Testis (tissue), 5 donors: ENCODE measurements around the gene FHIT. TPM values are rescaled to one million over a fixed set of nuclear protein-coding genes. Genes with fewer than 3 reads are reported as not detected.

Experiments used
- DNase-seq: peaks from one replicate; pipeline ENCODE4 v3.0.0-alpha.2; 2019
- H3K27ac ChIP-seq, 2 donors: fragments of 200-600 bp; sonication (generic); one replicate each; pipeline ENCODE4 v1.5.1; 2019
- H3K27me3 ChIP-seq: fragments of 200-600 bp; sonication (generic); one replicate; pipeline ENCODE4 v1.5.1; 2019
- H3K36me3 ChIP-seq: fragments of 200-600 bp; sonication (generic); one replicate; pipeline ENCODE4 v1.5.1; 2017; ENCODE audit warnings: low read depth; ENCODE audit errors: missing control alignments
- H3K4me1 ChIP-seq: fragments of 200-600 bp; sonication (generic); one replicate; pipeline ENCODE4 v1.5.1; 2019
- H3K4me3 ChIP-seq, 2 donors: fragments of 200-600 bp; sonication (generic); one replicate each; pipeline ENCODE4 v1.5.1; 2017 to 2019
- H3K9me3 ChIP-seq: fragments of 200-600 bp; sonication (generic); one replicate; pipeline ENCODE4 v1.5.1; 2017
- CTCF ChIP-seq, 3 experiments: fragments of 450-650 bp in 2 of 3; fragments of 200-600 bp in 1 of 3; sonication (generic) in 1 of 3; IDR thresholded peaks; one replicate each; pipeline ENCODE4 v1.5.1; 2016 to 2019; ENCODE audit warnings: antibody characterized with exemption in 3 of 3, mild to moderate bottlenecking in 2 of 3, moderate library complexity in 1 of 3
- POLR2A ChIP-seq: fragments of 450-650 bp; IDR thresholded peaks from one replicate; pipeline ENCODE4 v1.6.1; 2017; ENCODE audit warnings: antibody characterized with exemption, mild to moderate bottlenecking, moderate library complexity
- WGBS, 2 donors: methylation state at CpG; one replicate each; pipeline ENCODE4 v1.1.5; 2018; 5-methylcytosine and 5-hydroxymethylcytosine counted together
- intact Hi-C: fragments of 100-400 bp; cut with DNase I; formaldehyde crosslinking; loops from one replicate; pipeline ENCODE4 v1.15.1; 2023; ENCODE audit warnings: low total_unique reads
- long read RNA-seq, 2 donors: transcript quantifications; one replicate each; lab custom pipeline, GENCODE V29; 2026
- polyA plus RNA-seq: library from polyadenylated mRNA; stranded (reverse); fragments of 350-450 nt; fragmentation: Illumina TruSeq; extraction: RNeasy Lipid Tissue Mini Kit (QIAGEN cat#74804); gene quantifications from one replicate; pipeline ENCODE4 v1.2.3, GENCODE V29; 2014; ENCODE audit warnings: low read depth, low replicate concordance; ENCODE audit not compliant: insufficient read depth
- total RNA-seq, 2 donors: library from RNA; depleted of rRNA; stranded (reverse); fragments of >200 nt; gene quantifications; one replicate each; pipeline ENCODE4 v1.2.3, GENCODE V29; 2016

Gene FHIT
- 10 to 100 TPM; 15.5 to 29.6 TPM for total RNA-seq
- 10.1 TPM for polyA plus RNA-seq
- long read RNA-seq, donor 1, partial matches to known transcripts, result 5 of 5 reads
- long read RNA-seq, donor 1, other reads (novel, unspliced or antisense), result 0 of 5 reads
- long read RNA-seq, donor 2, result 0 reads

GRCh38 chr3:61251174-61251972 lies at the start of gene FHIT:
TSS of gene FHIT (minus strand) at chr3:61251452.
- TF ChIP-seq CTCF (IDR thresholded peaks at IDR 0.05), result no peak
- no peak for TF ChIP-seq POLR2A
- H3K9me3 ChIP-seq, result no peaks in the 10 kb centered on the region
- peaks cover 27% of the 10 kb centered on the region for H3K4me1 ChIP-seq
- peak within 1 kb of the TSS; percentile 78 to 84 for H3K4me3 ChIP-seq
- H3K36me3 ChIP-seq, result no peaks in the 10 kb centered on the region
- DNase-seq, result peak; percentile 98
- WGBS, 2 donors, result 0 to 1% methylated on average over 33 to 41 of the region's 41 CpGs
- no peaks in the 10 kb centered on the region for H3K27me3 ChIP-seq
- H3K27ac ChIP-seq, result peak within 1 kb of the TSS; percentile 78 to 90
- intact Hi-C loops, result no loop called here

- intact Hi-C loops, result no loop called here
- no peak for DNase-seq
- no peak for TF ChIP-seq POLR2A
- TF ChIP-seq CTCF (IDR thresholded peaks at IDR 0.05), result no peak
- Histone ChIP-seq H3K36me3 (no peaks in the 10 kb centered on the region), H3K4me3 (no peak overlapping the region), H3K9me3 (no peaks in the 10 kb centered on the region), H3K27me3 (no peaks in the 10 kb centered on the region), H3K4me1 (peaks cover 3% of the 10 kb centered on the region), H3K27ac (no peak overlapping the region)
- 66 to 72% methylated on average over 2 of the region's 2 CpGs for WGBS, 2 donors
These were observed 49.5 kb upstream of the FHIT start for GRCh38 chr3:61300786-61301185.

GRCh38 chr3:61300006-61300380 lies 48.7 kb upstream of the FHIT start:
- TF ChIP-seq CTCF (IDR thresholded peaks at IDR 0.05) (no peak), POLR2A (no peak)
- DNase-seq, result no peak
- Histone ChIP-seq H3K36me3 (no peaks in the 10 kb centered on the region), H3K27me3 (no peaks in the 10 kb centered on the region), H3K27ac (no peak overlapping the region), H3K9me3 (no peaks in the 10 kb centered on the region), H3K4me1 (peaks cover 3% of the 10 kb centered on the region), H3K4me3 (no peak overlapping the region)
- WGBS, 2 donors, result 72 to 81% methylated on average over 4 of the region's 4 CpGs
- intact Hi-C loops, result no loop called here

GRCh38 chr3:61299343-61300005 lies 48.2 kb upstream of the FHIT start:
- WGBS, 2 donors, result 82 to 86% methylated on average over 3 of the region's 3 CpGs
- Histone ChIP-seq H3K27me3 (no peaks in the 10 kb centered on the region), H3K9me3 (no peaks in the 10 kb centered on the region), H3K36me3 (no peaks in the 10 kb centered on the region), H3K27ac (no peak overlapping the region), H3K4me1 (peaks cover 3% of the 10 kb centered on the region), H3K4me3 (no peak overlapping the region)
- no peak for DNase-seq
- intact Hi-C loops, result no loop called here
- TF ChIP-seq POLR2A (no peak), CTCF (IDR thresholded peaks at IDR 0.05) (no peak)
